ENCODE measurements around the gene LRRTM4.

- TF ChIP-seq POLR2AphosphoS5 (IDR thresholded peaks at IDR 0.05) (no peak), POLR2A (IDR thresholded peaks at IDR 0.05) (no peak)
Observed at GRCh38 chr2:77192811-77193289, 329.3 kb downstream of the LRRTM4 start.

Data from upper lobe of left lung (tissue), 4 donors.